K562 (cell line): ENCODE data around the gene KNCN. TPM values are rescaled to one million over a fixed set of nuclear protein-coding genes. Genes with fewer than 3 reads are reported as not detected.

ENCODE experiments used
- DPF2 ChIP-seq: fragments of 450-650 bp; IDR thresholded peaks from 2 replicates; pipeline ENCODE4 v1.6.1; 2016
- FOSL1 ChIP-seq: fragments of 200-800 bp; sonication (Bioruptor generic); conservative IDR thresholded peaks from 2 replicates; pipeline ENCODE4 v1.6.1; 2016; ENCODE audit warnings: missing genetic modification characterization, missing compliant biosample characterization
- FUS ChIP-seq: fragments of 200-400 bp; formaldehyde crosslinking; optimal IDR thresholded peaks from 2 replicates; pipeline ENCODE3; 2017; ENCODE audit warnings: low read depth, low read length
- GABPB2 ChIP-seq: fragments of 250-450 bp; sonication (Bioruptor Pico); conservative IDR thresholded peaks from 2 replicates; pipeline ENCODE4 v1.5.1; 2021; ENCODE audit warnings: mild to moderate bottlenecking
- HNRNPL ChIP-seq: fragments of 200-400 bp; formaldehyde crosslinking; IDR thresholded peaks from 2 replicates; pipeline ENCODE4 v1.6.1; 2017; ENCODE audit warnings: low read depth, mild to moderate bottlenecking, low read length
- IFI16 ChIP-seq: fragments of 250-450 bp; sonication (Bioruptor Pico); IDR thresholded peaks from 2 replicates; pipeline ENCODE4 v2.1.2; 2022; ENCODE audit warnings: mild to moderate bottlenecking, inconsistent platforms
- MCM3 ChIP-seq: fragments of 450-650 bp; IDR thresholded peaks from 2 replicates; pipeline ENCODE4 v1.6.1; 2016
- MYNN ChIP-seq, 2 experiments: sonication (generic); formaldehyde crosslinking in 1 of 2; IDR thresholded peaks; 2 replicates each; pipeline versions ENCODE4 v1.5.0 to v1.6.1; 2016 to 2020; ENCODE audit warnings: antibody characterized with exemption in 1 of 2, missing genetic modification reagents in 1 of 2
- NCOA4 ChIP-seq: fragments of 450-650 bp; IDR thresholded peaks from 2 replicates; pipeline ENCODE4 v1.6.1; 2018; ENCODE audit warnings: mild to moderate bottlenecking; ENCODE audit not compliant: partially characterized antibody
- SIN3A ChIP-seq, 2 experiments: fragments of 150-350 bp in 1 of 2; IDR thresholded peaks; 2 replicates each; pipeline ENCODE4 v1.6.1; 2011 to 2016; ENCODE audit warnings: borderline replicate concordance in 2 of 2, low read depth in 2 of 2, low read length in 2 of 2, mild to moderate bottlenecking in 2 of 2, moderate library complexity in 2 of 2; ENCODE audit not compliant: control insufficient read depth in 1 of 2
- ZBTB7A ChIP-seq: IDR thresholded peaks from 2 replicates; pipeline ENCODE4 v1.6.1; 2011; ENCODE audit warnings: low read depth, mild to moderate bottlenecking, low read length, moderate library complexity, borderline replicate concordance; ENCODE audit not compliant: control insufficient read depth
- ZC3H8 ChIP-seq: fragments of 450-650 bp; IDR thresholded peaks from 2 replicates; pipeline ENCODE4 v1.6.1; 2017
- polyA plus RNA-seq, 8 experiments: library from polyadenylated mRNA; depleted of rRNA in 4 of 8; stranded (reverse) in 5 of 8; unstranded in 3 of 8; fragments of >200 nt; fragmentation: Nextera tagmentation in 2 of 8; fragmentation: Illumina TruSeq in 1 of 8; extraction: Ambion mirVana in 2 of 8; extraction: Trizol in 1 of 8; gene quantifications; 2 replicates each; pipeline versions ENCODE4 v1.2.1 to v1.2.3, GENCODE V29; 2011 to 2014; ENCODE audit warnings: inconsistent platforms in 1 of 8, missing spikeins in 1 of 8
- total RNA-seq, 7 experiments: library from RNA; depleted of rRNA in 6 of 7; stranded (reverse); fragments of >200 nt in 6 of 7; fragmentation: Illumina TruSeq in 2 of 7; extraction: Trizol in 2 of 7; gene quantifications; 2 replicates each; pipeline versions ENCODE4 v1.2.1 to v1.2.3, GENCODE V29; 2011 to 2021; ENCODE audit warnings: low replicate concordance in 1 of 7
- TF ChIP-seq, protein P1 (sequence below): sonication (generic); formaldehyde crosslinking; IDR thresholded peaks from 2 replicates; pipeline ENCODE4 v1.8.0; 2022; ENCODE audit warnings: mild to moderate bottlenecking, missing genetic modification reagents, borderline replicate concordance
- TF ChIP-seq, protein P2 (sequence below): fragments of 450-650 bp; IDR thresholded peaks from 2 replicates; pipeline ENCODE4 v1.6.1; 2018; ENCODE audit not compliant: partially characterized antibody
- TF ChIP-seq, protein P3 (sequence below): fragments of 450-650 bp; IDR thresholded peaks from 2 replicates; pipeline ENCODE4 v1.6.1; 2017; ENCODE audit warnings: antibody characterized with exemption, mild to moderate bottlenecking
- TF ChIP-seq, protein P4 (sequence below): sonication (generic); formaldehyde crosslinking; IDR thresholded peaks from 2 replicates; pipeline ENCODE4 v1.4.0; 2020; ENCODE audit warnings: mild to moderate bottlenecking, missing genetic modification reagents

KNCN gene
- total and polyA plus RNA-seq, 9 of the 15 experiments (the other 6 are each of a cell fraction or from before 2014, with no cell fraction given), result not detected

DNA sequence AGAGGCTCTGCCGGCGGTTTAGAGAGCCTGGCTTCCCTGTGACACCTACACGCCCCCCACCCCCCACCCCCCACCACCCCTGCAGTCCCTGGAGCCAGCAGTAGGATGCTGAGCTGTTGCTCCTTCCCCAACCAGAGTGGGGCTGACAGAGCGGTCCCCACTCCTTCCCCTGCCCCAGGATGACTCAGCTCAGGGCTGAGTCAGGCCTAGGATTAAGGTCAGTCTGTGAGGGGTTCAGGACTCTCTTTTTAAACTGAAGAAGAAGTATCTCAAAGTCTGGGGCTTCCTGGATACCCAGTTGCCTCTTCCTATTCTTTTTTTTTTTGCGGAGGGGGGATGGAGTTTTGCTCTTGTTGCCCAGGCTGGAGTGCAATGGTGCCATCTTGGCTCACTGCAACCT, 42.7 kb downstream of the KNCN start (continued):
- TF ChIP-seq ZBTB7A (peak; percentile 86), MCM3 (no peak), DPF2 (peak; percentile 91), HNRNPL (no peak), FOSL1 (tag) (peak; percentile 92), NCOA4 (no peak), FUS (no peak), SIN3A (IDR thresholded peaks at IDR 0.05; ENCODE audit: borderline replicate concordance in 2 of 2, control insufficient read depth in 1 of 2, low read depth in 2 of 2, low read length in 2 of 2) (no peak), ZC3H8 (no peak), GABPB2 (CRISPR knock-in tag) (no peak), MYNN (IDR thresholded peaks at IDR 0.05) (no peak), MYNN (CRISPR knock-in tag; IDR thresholded peaks at IDR 0.05) (no peak), IFI16 (CRISPR knock-in tag) (no peak)
- TF ChIP-seq, protein P1, sequence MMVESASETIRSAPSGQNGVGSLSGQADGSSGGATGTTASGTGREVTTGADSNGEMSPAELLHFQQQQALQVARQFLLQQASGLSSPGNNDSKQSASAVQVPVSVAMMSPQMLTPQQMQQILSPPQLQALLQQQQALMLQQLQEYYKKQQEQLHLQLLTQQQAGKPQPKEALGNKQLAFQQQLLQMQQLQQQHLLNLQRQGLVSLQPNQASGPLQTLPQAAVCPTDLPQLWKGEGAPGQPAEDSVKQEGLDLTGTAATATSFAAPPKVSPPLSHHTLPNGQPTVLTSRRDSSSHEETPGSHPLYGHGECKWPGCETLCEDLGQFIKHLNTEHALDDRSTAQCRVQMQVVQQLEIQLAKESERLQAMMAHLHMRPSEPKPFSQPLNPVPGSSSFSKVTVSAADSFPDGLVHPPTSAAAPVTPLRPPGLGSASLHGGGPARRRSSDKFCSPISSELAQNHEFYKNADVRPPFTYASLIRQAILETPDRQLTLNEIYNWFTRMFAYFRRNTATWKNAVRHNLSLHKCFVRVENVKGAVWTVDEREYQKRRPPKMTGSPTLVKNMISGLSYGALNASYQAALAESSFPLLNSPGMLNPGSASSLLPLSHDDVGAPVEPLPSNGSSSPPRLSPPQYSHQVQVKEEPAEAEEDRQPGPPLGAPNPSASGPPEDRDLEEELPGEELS, result no peak
- TF ChIP-seq, protein P2, sequence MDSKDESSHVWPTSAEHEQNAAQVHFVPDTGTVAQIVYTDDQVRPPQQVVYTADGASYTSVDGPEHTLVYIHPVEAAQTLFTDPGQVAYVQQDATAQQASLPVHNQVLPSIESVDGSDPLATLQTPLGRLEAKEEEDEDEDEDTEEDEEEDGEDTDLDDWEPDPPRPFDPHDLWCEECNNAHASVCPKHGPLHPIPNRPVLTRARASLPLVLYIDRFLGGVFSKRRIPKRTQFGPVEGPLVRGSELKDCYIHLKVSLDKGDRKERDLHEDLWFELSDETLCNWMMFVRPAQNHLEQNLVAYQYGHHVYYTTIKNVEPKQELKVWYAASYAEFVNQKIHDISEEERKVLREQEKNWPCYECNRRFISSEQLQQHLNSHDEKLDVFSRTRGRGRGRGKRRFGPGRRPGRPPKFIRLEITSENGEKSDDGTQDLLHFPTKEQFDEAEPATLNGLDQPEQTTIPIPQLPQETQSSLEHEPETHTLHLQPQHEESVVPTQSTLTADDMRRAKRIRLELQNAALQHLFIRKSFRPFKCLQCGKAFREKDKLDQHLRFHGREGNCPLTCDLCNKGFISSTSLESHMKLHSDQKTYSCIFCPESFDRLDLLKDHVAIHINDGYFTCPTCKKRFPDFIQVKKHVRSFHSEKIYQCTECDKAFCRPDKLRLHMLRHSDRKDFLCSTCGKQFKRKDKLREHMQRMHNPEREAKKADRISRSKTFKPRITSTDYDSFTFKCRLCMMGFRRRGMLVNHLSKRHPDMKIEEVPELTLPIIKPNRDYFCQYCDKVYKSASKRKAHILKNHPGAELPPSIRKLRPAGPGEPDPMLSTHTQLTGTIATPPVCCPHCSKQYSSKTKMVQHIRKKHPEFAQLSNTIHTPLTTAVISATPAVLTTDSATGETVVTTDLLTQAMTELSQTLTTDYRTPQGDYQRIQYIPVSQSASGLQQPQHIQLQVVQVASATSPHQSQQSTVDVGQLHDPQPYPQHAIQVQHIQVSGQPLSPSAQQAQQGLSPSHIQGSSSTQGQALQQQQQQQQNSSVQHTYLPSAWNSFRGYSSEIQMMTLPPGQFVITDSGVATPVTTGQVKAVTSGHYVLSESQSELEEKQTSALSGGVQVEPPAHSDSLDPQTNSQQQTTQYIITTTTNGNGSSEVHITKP, result peak; percentile 7
- TF ChIP-seq, protein P3, sequence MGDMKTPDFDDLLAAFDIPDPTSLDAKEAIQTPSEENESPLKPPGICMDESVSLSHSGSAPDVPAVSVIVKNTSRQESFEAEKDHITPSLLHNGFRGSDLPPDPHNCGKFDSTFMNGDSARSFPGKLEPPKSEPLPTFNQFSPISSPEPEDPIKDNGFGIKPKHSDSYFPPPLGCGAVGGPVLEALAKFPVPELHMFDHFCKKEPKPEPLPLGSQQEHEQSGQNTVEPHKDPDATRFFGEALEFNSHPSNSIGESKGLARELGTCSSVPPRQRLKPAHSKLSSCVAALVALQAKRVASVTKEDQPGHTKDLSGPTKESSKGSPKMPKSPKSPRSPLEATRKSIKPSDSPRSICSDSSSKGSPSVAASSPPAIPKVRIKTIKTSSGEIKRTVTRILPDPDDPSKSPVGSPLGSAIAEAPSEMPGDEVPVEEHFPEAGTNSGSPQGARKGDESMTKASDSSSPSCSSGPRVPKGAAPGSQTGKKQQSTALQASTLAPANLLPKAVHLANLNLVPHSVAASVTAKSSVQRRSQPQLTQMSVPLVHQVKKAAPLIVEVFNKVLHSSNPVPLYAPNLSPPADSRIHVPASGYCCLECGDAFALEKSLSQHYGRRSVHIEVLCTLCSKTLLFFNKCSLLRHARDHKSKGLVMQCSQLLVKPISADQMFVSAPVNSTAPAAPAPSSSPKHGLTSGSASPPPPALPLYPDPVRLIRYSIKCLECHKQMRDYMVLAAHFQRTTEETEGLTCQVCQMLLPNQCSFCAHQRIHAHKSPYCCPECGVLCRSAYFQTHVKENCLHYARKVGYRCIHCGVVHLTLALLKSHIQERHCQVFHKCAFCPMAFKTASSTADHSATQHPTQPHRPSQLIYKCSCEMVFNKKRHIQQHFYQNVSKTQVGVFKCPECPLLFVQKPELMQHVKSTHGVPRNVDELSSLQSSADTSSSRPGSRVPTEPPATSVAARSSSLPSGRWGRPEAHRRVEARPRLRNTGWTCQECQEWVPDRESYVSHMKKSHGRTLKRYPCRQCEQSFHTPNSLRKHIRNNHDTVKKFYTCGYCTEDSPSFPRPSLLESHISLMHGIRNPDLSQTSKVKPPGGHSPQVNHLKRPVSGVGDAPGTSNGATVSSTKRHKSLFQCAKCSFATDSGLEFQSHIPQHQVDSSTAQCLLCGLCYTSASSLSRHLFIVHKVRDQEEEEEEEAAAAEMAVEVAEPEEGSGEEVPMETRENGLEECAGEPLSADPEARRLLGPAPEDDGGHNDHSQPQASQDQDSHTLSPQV, result 0 out of 2 replicates have a peak, but pooled peaks have one; percentile 31
- TF ChIP-seq, protein P4, sequence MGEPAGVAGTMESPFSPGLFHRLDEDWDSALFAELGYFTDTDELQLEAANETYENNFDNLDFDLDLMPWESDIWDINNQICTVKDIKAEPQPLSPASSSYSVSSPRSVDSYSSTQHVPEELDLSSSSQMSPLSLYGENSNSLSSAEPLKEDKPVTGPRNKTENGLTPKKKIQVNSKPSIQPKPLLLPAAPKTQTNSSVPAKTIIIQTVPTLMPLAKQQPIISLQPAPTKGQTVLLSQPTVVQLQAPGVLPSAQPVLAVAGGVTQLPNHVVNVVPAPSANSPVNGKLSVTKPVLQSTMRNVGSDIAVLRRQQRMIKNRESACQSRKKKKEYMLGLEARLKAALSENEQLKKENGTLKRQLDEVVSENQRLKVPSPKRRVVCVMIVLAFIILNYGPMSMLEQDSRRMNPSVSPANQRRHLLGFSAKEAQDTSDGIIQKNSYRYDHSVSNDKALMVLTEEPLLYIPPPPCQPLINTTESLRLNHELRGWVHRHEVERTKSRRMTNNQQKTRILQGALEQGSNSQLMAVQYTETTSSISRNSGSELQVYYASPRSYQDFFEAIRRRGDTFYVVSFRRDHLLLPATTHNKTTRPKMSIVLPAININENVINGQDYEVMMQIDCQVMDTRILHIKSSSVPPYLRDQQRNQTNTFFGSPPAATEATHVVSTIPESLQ (CRISPR knock-in tag), result no peak
